Stimulated activated CD8-positive, alpha-beta memory T cell treated with anti-CD3 and anti-CD28 coated beads, Interleukin-4, amount 100 ng/mL, for 48 hours (primary cell): ENCODE results near the gene CARS2.
A peak's percentile ranks its signal among the peaks of the same experiment; 100 is the strongest.
"Not testable (repeated sequence)": the region's sequence is repeated elsewhere in the genome, so short reads cannot be mapped to it uniquely, and the experiment has no call there.

Experiments used
- DNase-seq: peaks from one replicate; pipeline ENCODE4 v3.0.0-alpha.2; 2020

Gene CARS2

DNA sequence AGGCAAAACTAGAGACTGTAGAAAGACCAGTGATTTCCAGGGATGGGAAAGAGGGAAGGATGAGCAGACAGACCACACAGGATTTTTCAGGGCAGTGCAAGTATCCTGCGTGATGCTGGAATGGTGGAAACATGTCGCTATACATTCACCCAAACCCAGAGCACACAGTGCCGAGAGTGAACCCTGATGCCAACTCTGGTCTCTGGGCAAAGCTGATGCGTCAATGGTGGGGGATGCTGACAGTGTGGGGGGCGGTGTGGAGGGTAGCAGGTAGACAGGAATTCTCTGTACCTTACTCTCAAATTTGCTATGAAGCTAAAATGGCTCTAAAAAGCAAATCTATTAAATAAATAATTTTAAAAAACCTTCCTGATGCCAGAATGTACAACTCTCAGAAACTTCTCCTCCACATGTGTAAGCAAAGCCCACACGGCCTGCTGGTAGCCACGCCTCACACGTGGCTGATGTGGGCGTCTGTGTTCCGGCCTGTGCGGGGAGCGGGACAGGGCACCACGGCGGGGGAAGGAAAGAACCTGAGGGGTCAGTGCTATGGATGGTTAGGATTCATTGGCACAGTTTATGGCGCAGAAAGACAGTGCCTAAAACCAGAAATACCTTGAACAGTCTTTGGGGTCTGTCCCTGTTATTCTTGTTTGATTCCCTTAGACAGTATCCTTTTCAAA, 23.9 kb downstream of the CARS2 start:
- DNase-seq: no peak

DNA sequence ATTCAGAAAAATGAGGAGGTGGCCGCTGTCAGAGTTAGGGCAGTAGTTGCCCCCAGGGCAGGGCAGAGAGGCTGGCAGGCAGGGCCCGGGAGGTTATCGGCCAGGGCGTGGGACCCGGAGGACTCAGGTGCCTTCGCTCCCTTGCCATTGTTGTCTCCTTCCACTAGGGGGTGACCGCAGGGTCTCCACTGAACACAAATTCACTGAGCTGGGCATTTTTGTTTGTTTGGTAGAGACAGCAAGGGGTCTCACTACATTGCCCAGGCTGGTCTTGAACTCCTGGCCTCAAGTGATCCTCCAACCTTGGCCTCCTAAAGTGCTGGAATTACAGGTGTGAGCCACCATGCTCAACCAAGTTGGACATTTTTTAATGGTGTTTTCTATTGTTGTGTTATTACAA, 25.1 kb downstream of the CARS2 start:
- no peak for DNase-seq

DNA sequence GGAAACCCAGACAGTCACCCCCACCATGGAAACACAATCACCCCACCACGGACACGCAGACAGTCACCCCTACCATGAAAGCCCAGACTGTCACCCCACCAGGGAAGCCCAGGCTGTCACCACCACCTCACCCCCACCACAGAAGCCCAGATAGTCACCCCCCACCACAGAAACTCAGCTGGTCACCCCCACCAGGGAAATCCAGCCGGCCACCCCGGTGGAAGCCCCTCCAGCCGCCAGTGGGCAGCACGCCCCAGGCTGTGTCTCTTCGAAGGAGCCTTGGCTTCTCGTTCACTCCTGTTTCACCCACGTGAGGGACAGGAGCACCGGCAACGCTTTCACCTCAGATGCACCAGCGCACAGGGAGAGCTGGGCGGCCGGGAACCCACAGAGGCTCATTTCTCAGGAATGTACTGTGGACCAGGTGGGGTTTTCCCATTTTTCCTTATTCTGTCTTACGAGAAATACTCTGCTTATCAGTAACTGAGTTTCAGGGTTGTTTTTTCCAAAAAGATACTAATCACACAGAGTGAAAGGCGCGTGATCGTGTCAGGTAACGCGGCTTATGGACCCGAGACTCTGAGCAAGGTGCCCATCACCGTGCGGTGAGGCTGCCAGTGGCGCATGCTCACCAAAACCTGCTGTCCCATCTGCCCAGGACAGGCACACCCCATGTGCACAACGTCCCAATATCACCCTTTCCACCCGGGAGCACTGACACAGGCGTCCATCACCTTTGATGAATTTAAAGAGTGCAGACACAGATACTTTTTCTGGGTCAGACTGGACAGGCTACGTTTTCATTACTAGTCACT, 28.0 kb downstream of the CARS2 start:
- peak; percentile 55 for DNase-seq

DNA sequence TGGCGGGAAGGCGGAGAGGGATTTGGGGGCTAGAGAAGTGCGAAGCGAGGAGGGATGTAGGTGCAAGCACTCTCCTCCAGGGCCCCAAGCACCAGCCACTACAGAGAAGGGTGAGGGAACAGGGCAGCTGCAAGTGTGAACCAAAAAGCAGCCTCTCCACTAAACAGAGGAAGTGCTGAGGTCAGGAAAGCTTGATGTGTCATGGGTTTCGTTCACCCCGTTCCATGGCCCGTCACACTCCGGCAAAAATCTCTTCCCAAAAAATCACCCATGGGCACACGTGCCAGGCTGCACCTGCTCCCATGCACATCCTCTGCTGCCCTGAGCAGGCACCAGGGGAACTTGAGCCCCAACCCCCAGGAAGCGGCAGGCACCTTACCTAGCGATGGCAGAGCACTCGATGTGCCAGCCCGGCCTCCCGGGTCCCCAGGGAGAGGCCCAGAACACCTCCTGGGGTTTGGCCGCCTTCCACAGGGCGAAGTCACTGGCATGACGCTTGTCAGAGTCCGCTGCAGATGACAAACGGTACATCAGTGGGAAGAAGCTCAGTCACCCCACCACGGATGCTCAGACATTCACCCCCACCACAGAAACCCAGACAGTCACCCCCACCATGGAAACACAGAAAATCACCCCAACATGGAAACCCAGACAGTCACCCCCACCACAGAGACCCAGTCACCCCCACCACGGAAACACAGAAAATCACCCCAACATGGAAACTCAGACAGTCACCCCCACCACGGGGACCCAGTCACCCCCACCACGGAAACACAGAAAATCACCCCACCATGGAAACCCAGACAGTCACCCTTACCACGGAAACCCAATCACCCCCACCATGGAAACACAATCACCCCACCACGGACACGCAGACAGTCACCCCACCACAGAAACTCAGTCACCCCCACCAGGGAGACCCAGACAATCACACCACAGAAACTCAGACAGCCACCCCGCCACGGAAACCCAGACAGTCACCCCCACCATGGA, 29.0 kb downstream of the CARS2 start:
- DNase-seq: peak; percentile 70

DNA sequence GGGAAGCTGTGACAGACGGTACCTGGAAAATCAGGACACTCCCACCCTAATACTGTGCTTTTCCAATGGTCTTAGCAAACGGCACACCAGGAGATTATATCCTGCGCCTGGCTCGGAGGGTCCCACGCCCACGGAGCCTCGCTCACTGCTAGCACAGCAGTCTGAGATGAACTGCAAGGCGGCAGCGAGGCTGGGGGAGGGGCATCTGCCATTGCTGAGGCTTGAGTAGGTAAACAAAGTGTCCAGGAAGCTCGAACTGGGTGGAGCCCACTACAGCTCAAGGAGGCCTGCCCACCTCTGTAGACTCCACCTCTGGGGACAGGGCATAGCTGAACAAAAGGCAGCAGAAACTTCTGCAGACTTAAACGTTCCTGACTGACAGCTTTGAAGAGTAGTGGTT, 36.1 kb downstream of the CARS2 start:
- not testable (repeated sequence) for DNase-seq

DNA sequence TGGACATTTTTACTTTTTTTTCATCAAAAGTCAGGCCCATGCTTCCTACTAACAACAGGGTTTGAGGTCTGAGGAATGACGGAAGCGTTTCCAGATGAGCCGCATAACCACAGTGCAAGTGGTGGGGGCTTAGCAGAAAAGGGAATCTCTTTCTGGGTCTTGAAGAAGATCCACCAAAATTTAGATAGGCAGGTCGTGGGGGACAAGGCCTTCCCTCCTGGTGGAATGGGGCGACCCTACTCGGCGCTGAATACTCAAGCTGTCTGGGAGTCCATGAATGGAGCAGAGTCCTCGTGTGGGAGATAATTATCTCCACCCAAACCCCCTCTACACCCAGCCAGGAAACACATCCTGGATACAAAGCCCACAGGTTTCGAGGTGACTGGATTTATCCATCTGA, 36.9 kb downstream of the CARS2 start:
- no peak for DNase-seq

DNA sequence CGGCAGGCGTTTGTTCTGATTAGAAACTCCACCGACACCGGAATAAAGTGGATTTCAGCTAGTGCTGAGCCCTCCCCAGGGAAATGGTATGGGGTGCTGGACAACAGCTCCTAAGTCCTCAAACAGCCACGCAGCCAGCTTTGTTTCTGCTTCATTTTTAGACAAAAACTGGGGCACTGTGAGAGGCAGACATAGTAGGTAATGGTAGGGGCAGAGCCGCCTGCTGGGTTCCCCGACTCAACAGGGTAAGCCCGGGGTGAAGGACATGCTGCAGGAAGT, 39.7 kb downstream of the CARS2 start:
- DNase-seq: no peak

DNA sequence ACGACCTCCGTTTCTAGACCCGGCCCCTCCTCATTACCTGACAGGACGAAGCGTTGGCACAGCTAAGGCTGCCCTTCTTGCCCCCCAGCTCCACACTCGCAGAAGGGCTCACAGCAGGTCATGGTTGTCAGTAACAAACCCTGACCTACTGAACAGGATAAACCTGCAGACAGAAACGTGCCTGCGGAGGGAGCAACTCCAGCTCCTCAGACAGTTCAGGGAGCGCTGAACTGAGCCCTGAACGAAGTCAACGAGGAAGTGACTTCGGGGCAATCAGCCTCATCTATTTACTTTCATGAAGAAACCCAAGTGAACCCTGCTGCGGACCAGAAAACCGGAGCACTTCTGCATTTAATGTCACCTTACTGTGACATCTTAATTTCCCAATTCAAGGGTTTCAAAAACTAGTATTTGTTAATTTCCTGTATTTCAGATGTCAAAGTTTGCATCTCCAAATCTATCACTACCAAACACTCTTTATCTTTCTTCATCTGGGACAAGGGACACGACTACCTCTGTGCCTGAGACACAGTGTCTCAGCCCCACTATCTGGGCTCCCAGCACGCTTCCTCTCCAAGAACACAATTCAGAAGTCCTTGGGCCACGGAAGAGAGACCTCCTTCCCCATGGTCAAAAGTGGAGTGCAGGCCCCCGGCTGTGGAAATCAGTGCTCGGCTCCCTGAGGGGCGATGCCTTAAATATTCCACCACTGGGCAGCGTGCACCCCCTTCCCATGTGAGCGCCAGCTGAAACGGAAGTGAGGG, 40.2 kb downstream of the CARS2 start:
- DNase-seq: no peak

DNA sequence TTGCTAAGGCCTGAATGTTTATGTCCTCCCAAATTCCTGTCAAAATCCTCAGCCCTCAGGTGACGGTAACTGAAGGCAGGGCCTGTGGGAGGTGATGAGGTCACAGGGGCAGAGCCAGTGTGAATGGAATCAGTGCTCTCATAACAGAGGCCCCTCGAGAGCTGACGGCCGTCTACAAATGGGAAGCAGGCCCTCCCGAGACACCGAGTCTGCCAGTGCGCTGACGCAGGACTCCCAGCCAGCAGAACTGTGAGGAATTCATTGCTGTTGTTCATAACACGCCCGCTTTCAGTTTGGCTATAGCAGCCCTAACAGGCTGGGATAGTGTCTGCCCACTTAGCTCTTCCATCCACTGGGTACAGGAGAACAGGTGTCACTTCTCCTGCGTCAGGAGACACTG, 41.2 kb downstream of the CARS2 start:
- no peak for DNase-seq

DNA sequence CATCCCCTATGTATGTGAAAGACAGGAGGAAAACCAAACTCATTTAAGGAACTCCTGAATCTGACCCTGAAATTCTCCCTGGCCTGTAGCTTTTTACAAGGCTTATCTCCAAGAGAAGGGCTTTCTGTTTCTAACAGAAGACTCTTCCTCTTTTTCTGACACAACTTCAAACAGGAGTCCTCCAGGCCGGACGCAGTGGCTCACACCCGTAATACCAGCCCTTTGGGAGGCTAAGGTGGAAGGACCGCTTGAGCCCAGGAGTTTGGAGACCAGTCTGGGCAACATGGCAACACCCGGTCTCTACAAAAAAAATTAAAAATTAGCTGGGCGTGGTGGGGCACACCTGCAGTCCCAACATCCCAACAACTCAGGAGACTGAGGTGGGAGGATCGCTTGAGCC, 41.9 kb downstream of the CARS2 start:
- no peak for DNase-seq

DNA sequence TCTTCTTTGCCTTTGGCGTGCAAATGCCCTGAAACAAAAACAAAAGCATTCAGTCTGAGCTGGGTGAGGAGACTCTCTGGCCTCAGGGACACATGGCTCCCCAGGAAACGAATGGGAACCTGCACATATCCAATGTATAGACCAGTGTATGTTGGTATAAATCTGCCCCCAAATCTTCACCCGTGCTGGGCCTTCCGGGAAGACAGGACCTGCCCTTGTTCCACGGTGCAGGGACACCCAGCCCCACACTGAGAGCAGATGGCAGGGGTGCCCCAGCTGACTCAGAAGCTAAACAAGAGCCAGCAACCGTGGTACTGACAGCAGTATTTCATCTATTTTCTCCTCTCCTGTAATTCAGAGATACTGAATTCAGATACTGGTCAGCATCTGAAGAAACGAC, 42.4 kb downstream of the CARS2 start:
- no peak for DNase-seq

DNA sequence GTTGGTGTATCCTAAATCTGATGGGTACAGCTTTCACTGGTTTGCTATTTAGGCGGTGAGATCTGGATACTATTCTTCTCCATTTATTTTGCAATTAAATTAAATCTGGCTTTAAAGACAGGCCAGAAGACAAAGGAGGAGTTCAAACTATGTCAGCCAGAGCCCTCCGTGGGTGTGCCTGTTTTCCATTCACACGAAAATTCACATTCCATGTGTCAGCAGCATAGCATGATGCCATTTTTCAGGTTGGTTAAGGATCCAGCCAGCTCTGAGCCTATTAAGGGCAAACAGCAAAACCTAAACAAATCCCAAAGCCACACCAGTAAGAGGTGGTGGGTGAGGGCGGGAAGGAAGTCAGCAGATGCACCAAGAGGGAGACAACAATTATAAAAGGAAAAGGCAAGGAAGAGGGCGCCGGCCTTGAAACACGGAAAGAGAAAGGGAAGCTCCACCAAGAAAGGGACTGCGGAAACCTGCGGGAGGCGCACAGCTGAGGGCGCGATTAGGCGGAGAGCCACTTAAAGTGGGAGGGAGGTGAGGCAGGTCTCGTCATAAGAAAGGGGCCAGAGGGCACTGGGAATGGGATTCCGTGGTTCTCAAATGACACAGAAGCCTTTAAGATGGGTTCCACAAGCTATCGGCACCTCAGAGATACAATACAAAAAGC, 43.0 kb downstream of the CARS2 start:
- no peak for DNase-seq

DNA sequence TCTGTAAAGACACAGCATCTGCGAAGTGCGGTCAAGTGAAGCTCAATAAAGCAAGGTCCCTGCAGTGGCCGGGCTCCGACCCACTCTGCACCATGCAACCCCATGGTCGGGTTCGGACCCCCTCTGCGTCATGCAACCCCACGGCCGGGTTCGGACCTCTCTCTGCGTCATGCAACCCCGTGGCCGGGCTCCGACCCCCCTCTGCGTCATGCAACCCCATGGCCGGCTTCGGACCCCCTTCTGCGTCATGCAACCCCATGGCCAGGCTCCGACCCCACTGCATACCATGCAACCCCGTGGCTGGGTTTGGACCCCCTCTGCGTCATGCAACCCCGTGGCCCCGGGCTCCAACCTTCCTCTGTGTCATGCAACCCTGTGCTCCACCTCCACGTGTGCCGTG, 43.8 kb downstream of the CARS2 start:
- no peak for DNase-seq

DNA sequence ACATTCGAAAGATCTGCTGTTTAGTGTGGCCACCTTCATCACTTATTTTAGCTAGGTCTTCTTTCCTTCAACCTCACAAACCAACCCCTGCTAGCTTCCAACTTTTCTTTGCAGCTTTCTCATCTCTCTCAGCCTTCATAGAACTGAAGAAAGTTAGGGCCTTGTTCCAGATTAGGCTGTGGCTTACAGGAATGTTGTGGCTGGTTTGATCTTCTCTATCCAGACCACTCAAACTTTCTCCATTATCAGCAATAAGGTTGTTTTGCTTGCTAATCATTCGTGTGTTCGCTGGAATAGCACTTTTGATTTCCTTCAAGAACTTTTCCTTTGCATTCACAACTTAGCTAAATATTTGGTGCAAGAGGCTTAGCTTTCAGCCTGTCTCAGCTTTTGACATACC, 44.7 kb downstream of the CARS2 start:
- DNase-seq: no peak

DNA sequence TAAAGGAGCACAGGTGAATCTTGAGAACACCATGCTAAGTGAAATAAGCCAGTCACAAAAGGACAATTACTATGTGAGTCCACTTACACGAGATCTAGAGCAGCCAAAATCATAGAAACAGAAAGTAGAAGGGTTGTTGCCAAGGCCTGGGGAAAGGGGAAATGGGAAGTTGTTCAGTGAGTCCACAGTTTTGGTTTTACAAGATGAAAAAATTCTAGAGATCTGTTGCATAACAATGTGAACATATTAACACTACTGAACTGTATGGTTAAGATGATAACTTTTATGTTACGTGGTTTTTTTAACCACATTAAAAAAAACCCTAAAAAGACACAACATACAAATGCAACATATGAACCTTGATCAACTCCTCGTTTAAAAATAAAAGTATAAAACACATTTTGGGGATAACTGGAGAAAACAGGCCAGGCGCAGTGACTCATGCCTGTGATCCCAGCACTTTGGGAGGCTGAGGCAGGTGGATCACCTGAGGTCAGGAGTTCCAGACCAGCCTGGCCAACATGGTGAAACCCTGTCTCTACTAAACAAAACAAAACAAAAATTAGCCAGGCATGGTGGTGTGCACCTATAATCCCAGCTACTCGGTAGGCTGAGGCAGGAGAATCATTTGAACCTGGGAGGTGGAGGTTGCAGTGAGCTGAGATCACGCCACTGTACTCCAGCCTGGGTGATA, 47.6 kb downstream of the CARS2 start:
- DNase-seq: not testable (repeated sequence)

DNA sequence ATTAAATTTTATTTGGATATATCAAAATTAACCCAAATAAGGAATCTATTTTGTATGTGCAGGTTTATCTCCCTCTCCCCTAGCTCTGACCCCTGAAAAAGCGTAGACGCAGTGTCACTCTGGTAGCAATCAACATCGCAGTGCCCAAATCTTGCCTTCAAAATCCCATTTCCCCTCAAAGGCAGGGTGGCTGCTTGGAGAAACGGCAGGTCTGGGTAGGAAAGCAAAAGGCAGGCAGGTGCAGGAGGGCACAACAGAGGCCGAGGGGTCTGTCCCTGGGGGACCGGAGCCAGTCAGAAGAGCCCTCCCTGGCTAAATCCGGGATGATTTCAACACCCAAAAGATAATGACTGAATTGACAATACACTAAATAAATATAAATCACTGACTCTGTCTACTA, 48.7 kb downstream of the CARS2 start:
- DNase-seq: no peak

DNA sequence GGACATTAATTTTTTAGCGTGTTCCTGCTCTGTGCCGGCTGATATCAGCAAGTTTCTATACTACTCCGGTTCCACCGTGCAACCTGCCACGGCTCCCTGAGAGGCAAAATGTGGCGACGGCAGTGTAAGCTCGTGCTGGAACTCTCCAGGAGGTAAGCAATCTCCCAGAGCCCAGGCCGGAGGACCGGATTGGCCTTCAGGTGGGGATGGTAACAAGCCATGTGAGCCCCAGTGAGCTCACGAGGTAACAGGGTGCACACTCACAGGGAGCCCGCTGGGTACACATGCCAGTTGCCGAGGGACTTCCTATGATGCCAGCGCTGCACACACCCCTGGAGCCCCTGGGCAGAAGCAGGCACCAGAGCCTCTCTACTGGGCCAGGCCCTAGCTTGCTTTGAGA, 52.1 kb downstream of the CARS2 start:
- DNase-seq: no peak

DNA sequence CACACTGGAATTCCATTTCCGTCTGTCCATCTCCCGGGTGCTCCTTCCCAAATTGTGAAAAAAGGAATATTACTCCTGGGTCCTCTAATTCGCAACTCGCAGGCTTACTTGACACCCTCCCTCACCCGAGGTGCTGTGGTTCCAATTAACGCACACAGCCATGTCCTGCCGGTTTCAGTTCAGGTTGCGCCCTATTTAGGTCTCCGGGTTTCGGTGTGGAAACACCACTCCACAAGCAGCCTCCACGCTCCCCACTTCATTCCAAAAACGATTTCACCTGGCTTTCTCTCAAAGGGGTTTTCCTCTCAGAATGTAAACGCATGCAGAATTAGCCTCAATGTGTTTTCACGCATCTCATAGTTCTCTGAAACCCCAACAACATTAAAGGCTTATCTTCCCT, 52.6 kb downstream of the CARS2 start:
- no peak for DNase-seq

DNA sequence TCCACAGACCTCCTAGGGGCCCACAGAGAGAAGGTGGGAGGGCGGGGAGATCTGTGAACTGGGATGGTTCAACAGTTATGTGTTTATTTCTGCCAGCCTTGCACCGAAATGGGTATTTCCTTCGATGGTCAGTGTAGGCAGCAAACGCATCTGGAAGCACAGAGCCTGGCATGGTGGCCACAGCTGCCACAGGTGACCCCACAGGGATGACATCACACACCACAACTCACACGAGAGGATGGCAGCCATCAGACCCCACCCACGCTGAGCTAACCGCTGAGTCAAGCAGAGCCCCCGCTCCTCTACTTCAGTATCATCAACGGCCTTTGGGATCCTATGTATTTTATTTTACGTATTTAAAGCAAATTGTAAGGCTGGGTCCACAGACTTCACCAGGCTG, 53.2 kb downstream of the CARS2 start:
- DNase-seq: no peak

DNA sequence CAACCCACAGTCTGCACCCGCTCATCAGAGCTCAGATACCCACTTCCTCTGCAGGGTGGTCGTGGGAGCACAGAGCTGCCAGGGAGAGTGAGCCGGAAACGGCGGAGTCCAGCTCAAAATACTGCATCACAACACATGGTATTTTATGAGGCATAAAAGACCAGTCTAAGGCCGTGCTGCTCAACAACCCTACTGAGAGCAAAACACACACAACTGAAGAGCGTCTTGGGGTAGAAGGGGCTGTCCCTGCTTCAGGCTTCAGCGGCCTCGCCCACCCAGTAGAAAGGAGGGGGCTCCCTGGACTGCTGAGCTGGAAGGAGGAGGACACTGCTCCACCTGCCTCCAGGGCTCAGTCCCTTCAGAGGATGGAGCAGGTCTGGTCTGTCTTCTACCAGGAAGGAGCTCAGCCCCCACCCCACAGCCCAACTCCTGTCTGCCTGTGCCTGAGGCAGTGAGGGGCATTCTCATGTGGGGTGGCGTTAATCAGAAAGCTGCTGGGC, 53.6 kb downstream of the CARS2 start:
- no peak for DNase-seq

DNA sequence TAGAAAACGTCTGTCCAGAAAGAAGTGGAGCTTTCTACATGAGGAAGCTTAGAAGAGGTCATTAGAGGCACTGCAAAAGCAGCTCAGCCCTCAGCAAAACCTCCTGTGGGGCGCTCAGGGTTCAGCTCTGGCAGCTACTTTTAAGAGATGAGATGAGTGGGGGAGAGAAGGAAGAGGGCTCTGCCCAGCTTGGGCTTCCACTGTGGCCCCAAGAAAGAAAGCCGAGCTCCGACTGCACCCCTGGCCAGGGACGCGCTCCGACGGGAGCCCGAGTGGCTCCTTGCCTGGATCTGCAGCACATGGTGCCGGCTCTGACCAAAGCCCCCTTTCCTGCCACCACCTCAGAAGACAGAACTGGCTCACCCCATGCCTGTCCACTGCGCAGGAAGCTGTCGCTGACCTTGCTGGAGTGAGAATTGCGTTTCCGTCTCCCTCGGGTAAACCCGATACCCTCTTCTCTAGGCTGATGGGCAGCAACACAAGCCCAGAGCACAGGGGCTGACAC, 54.1 kb downstream of the CARS2 start:
- no peak for DNase-seq
